Panc1 (cell line): ENCODE results near the gene SARDH. TPM values are rescaled to one million over a fixed set of nuclear protein-coding genes. Genes with fewer than 3 reads are reported as not detected.

Source experiments
- ATAC-seq: fragments of 200-7000 bp; cut with Tn5 transposase; 2 replicates; pipeline ENCODE4 v1.9.1; 2020; ENCODE audit warnings: mild to moderate bottlenecking, moderate library complexity
- BruUV-seq: library from RNA; stranded (reverse); fragments of 400-500 nt; replicated peaks from 2 replicates; lab custom pipeline; 2021; lab: Mats Ljungman, UMichigan
- CTCF ChIA-PET: fragments of 300-600 bp; sonication (Branson Sonifier 250); formaldehyde crosslinking; loops from one replicate; lab custom pipeline; 2022; ENCODE audit warnings: antibody characterized with exemption; lab: Charles Lee
- POLR2A ChIA-PET: fragments of 300-600 bp; sonication (Branson Sonifier 250); formaldehyde crosslinking; loops from one replicate; lab custom pipeline; 2022; ENCODE audit warnings: antibody characterized with exemption; lab: Charles Lee
- DNase-seq: peaks from one replicate; pipeline ENCODE4 v3.0.0-alpha.2; 2010; ENCODE audit warnings: low read depth, low spot score
- H3K27ac ChIP-seq: 2 replicates; pipeline ENCODE4 v1.5.1; 2011; ENCODE audit warnings: mild to moderate bottlenecking, low read length, inconsistent platforms
- H3K27me3 ChIP-seq: fragments of 200-500 bp; sonication (Bioruptor generic); 2 replicates; pipeline ENCODE4 v1.6.0; 2014; ENCODE audit warnings: low read length, inconsistent platforms; ENCODE audit not compliant: control insufficient read depth, insufficient read depth
- H3K36me3 ChIP-seq: fragments of 200-500 bp; sonication (Bioruptor generic); 2 replicates; pipeline ENCODE4 v1.5.1; 2014; ENCODE audit warnings: inconsistent platforms, mild to moderate bottlenecking, low read length, moderate library complexity; ENCODE audit not compliant: control insufficient read depth, insufficient read depth
- H3K4me1 ChIP-seq: 2 replicates; pipeline ENCODE4 v1.5.1; 2011; ENCODE audit warnings: inconsistent platforms, mild to moderate bottlenecking, low read length, moderate library complexity; ENCODE audit not compliant: control insufficient read depth, insufficient read depth
- H3K4me3 ChIP-seq, 2 experiments: 2 replicates each; pipeline ENCODE4 v1.5.1; 2011 to 2012; ENCODE audit warnings: low read depth in 2 of 2, low read length in 2 of 2, mild to moderate bottlenecking in 2 of 2, inconsistent platforms in 1 of 2, moderate library complexity in 1 of 2
- H3K9me3 ChIP-seq: fragments of 200-500 bp; sonication (Bioruptor generic); 2 replicates; pipeline ENCODE4 v1.5.1; 2014; ENCODE audit warnings: low read depth, mild to moderate bottlenecking, inconsistent platforms, low read length, moderate library complexity; ENCODE audit not compliant: control insufficient read depth, insufficient read depth
- POLR2AphosphoS5 ChIP-seq: IDR thresholded peaks from 2 replicates; pipeline ENCODE4 v1.6.1; 2012; ENCODE audit warnings: mild to moderate bottlenecking, low read depth, low read length, moderate library complexity
- SIN3A ChIP-seq: IDR thresholded peaks from 2 replicates; pipeline ENCODE4 v1.6.1; 2012; ENCODE audit warnings: low read depth, mild to moderate bottlenecking, low read length, moderate library complexity, borderline replicate concordance; ENCODE audit not compliant: insufficient read depth
- TCF7L2 ChIP-seq: IDR thresholded peaks from 2 replicates; pipeline ENCODE4 v1.6.1; 2011; ENCODE audit warnings: mild to moderate bottlenecking, low read depth, low read length, inconsistent platforms
- in situ Hi-C: cut with HindIII; loops from 2 replicates; pipeline ENCODE4 v1.10.0; 2016; ENCODE audit warnings: low sequenced_read_pairs, low pct_unique_long_range_greater_than_20kb
- intact Hi-C: fragments of 100-400 bp; cut with micrococcal nuclease; formaldehyde crosslinking; loops from one replicate; pipeline ENCODE4 v1.10.0; 2022; ENCODE audit not compliant: unreplicated experiment
- total RNA-seq: library from RNA; stranded (reverse); gene quantifications from one replicate; pipeline ENCODE4 v1.2.1, GENCODE V29; 2021; ENCODE audit not compliant: unreplicated experiment
- TF ChIP-seq, protein P1 (sequence below): fragments of 450-650 bp; IDR thresholded peaks from 2 replicates; pipeline ENCODE4 v1.5.1; 2017; ENCODE audit warnings: mild to moderate bottlenecking
- TF ChIP-seq, protein P2 (sequence below), 2 experiments: IDR thresholded peaks; 2 replicates each; pipeline ENCODE4 v1.6.1; 2011 to 2012; ENCODE audit warnings: low read depth in 2 of 2, control low read depth in 1 of 2, low read length in 1 of 2, mild to moderate bottlenecking in 1 of 2, moderate library complexity in 1 of 2; ENCODE audit not compliant: insufficient read depth in 1 of 2

The SARDH gene
- total RNA-seq, 1 experiment from 2014 or later = 0.13 TPM

DNA sequence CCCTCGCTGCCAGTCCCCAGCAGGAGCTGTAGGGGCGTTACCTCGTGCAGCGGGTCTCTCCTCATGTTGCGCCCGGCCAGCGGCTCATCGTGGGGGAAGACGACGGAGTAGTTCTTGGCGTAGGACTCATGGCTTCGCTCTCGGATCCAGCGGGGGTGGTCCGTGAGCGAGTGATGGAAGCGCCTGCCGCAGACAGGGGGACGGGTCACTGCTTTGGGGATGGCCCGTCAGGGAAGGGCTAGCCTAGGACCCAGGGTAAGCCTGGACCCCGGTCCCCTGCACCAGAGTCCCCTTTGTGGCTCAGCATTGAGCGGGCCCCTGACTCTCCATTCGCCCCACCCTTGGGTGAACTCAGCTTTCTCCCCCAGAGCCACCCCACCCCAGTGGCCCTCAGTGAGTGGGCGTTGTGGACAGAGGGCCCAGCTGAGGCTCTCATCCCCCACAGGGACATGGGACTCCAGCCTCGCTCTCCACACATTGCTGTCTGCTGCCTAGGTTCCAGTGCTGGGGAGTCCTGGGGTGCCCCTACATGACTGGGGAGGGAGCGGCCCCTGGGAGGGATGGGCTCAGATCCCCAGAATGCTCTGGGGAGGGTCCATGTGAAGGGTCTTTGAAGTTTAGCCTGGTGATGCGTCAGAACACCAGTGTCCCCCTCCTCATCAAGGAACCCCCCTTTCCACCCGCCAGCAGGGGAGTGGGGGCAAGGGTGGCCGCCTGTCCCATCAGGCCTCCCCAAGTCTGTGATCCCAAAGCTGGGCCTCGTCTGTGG is 29.7 kb downstream of the SARDH start:
- no peaks in the 10 kb centered on the region for H3K9me3 ChIP-seq
- no peak for ATAC-seq
- H3K36me3 ChIP-seq = no peaks in the 10 kb centered on the region
- in situ Hi-C loops = no loop called here
- H3K27me3 ChIP-seq = no peaks in the 10 kb centered on the region
- no peaks in the 10 kb centered on the region; the same call in 1 of the 2 replicates for H3K4me1 ChIP-seq
- CTCF ChIA-PET = no interaction called here
- intact Hi-C loops = no loop called here
- BruUV-seq = no TSS peak
- POLR2A ChIA-PET = no interaction called here
- no peak overlapping the region for H3K4me3 ChIP-seq
- no peak for DNase-seq
- TF ChIP-seq TCF7L2 (no peak), POLR2AphosphoS5 (no peak), SIN3A (no peak)
- TF ChIP-seq, protein P1, sequence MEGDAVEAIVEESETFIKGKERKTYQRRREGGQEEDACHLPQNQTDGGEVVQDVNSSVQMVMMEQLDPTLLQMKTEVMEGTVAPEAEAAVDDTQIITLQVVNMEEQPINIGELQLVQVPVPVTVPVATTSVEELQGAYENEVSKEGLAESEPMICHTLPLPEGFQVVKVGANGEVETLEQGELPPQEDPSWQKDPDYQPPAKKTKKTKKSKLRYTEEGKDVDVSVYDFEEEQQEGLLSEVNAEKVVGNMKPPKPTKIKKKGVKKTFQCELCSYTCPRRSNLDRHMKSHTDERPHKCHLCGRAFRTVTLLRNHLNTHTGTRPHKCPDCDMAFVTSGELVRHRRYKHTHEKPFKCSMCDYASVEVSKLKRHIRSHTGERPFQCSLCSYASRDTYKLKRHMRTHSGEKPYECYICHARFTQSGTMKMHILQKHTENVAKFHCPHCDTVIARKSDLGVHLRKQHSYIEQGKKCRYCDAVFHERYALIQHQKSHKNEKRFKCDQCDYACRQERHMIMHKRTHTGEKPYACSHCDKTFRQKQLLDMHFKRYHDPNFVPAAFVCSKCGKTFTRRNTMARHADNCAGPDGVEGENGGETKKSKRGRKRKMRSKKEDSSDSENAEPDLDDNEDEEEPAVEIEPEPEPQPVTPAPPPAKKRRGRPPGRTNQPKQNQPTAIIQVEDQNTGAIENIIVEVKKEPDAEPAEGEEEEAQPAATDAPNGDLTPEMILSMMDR = no peak
- TF ChIP-seq, protein P2, sequence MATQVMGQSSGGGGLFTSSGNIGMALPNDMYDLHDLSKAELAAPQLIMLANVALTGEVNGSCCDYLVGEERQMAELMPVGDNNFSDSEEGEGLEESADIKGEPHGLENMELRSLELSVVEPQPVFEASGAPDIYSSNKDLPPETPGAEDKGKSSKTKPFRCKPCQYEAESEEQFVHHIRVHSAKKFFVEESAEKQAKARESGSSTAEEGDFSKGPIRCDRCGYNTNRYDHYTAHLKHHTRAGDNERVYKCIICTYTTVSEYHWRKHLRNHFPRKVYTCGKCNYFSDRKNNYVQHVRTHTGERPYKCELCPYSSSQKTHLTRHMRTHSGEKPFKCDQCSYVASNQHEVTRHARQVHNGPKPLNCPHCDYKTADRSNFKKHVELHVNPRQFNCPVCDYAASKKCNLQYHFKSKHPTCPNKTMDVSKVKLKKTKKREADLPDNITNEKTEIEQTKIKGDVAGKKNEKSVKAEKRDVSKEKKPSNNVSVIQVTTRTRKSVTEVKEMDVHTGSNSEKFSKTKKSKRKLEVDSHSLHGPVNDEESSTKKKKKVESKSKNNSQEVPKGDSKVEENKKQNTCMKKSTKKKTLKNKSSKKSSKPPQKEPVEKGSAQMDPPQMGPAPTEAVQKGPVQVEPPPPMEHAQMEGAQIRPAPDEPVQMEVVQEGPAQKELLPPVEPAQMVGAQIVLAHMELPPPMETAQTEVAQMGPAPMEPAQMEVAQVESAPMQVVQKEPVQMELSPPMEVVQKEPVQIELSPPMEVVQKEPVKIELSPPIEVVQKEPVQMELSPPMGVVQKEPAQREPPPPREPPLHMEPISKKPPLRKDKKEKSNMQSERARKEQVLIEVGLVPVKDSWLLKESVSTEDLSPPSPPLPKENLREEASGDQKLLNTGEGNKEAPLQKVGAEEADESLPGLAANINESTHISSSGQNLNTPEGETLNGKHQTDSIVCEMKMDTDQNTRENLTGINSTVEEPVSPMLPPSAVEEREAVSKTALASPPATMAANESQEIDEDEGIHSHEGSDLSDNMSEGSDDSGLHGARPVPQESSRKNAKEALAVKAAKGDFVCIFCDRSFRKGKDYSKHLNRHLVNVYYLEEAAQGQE (IDR thresholded peaks at IDR 0.05; ENCODE audit: insufficient read depth in 1 of 2, low read depth in 2 of 2, low read length in 1 of 2) = no peak
- no peak overlapping the region for H3K27ac ChIP-seq

DNA sequence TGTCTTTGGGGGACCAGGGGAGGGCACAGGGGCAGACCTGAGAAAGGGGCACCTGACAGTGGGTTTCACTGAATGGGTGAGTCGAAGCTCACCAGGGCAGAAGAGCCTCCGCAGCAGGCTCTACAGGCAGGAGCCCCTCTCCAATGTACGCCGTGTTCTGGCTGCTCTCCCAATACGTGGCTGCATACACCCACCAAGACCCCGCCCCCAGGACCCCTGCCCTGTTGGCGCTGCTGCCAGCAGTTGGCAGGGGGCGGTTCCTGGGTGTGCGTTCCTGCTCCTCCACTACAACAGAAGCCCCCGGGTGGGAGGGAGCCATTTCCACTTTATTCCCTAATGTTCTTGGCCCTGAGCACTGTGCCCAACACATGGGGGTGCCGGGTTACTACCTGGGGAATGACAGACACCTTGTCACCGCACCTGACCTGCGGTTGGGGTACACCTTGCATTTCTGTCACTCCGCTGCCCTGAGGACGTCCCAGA is 30.3 kb downstream of the SARDH start:
- Histone ChIP-seq H3K4me3 (no peak overlapping the region), H3K36me3 (no peaks in the 10 kb centered on the region), H3K4me1 (no peaks in the 10 kb centered on the region; the same call in 1 of the 2 replicates), H3K27me3 (no peaks in the 10 kb centered on the region), H3K9me3 (no peaks in the 10 kb centered on the region), H3K27ac (no peak overlapping the region)
- TF ChIP-seq POLR2AphosphoS5 (no peak), SIN3A (no peak), TCF7L2 (no peak)
- TF ChIP-seq, protein P2 (IDR thresholded peaks at IDR 0.05; ENCODE audit: insufficient read depth in 1 of 2, low read depth in 2 of 2, low read length in 1 of 2) = no peak
- TF ChIP-seq, protein P1 = no peak
- no TSS peak for BruUV-seq
- in situ Hi-C loops (no loop called here), intact Hi-C loops (no loop called here)
- ChIA-PET POLR2A (no interaction called here), CTCF (no interaction called here)
- ATAC-seq (no peak), DNase-seq (no peak)
